Measurements from ENCODE around the gene ANKRD24. TPM values are rescaled to one million over a fixed set of nuclear protein-coding genes. Genes with fewer than 3 reads are reported as not detected.

Gene ANKRD24
- total RNA-seq, 1 donor from 2014 or later, result 0.15 TPM

- Mint-ChIP-seq H3K4me3 (peak overlapping the region; percentile 27), H3K4me1 (peaks cover 12% of the 10 kb centered on the region), H3K9me3 (peaks cover 11% of the 10 kb centered on the region), H3K27ac (no peak overlapping the region), H3K36me3 (peaks cover 2% of the 10 kb centered on the region), H3K27me3 (ENCODE audit: insufficient read depth, low read depth) (peaks cover 38% of the 10 kb centered on the region)
- TF ChIP-seq EZH2 (IDR thresholded peaks at IDR 0.05) (no peak), CTCF (IDR thresholded peaks at IDR 0.05) (no peak), EZH2phosphoT487 (IDR thresholded peaks at IDR 0.05) (no peak)
- peaks cover 71% of the 10 kb centered on the region for H3K27me3 ChIP-seq
- H3K4me3 ChIP-seq, result no peak overlapping the region
- no peak overlapping the region for H3K27ac ChIP-seq
- H3K4me1 ChIP-seq, result no peaks in the 10 kb centered on the region
- no peaks in the 10 kb centered on the region for H3K9me3 ChIP-seq (ENCODE audit: low read depth)
- peaks cover 14% of the 10 kb centered on the region for H3F3A ChIP-seq (ENCODE audit: low read depth)
- no peak overlapping the region for H3K4me2 ChIP-seq
- no peaks in the 10 kb centered on the region for H4K20me1 ChIP-seq (ENCODE audit: low read depth)
- no peak for DNase-seq (ENCODE audit: low spot score)
- no peak overlapping the region for H3K9ac ChIP-seq
- no peaks in the 10 kb centered on the region for H3K36me3 ChIP-seq
- no peak overlapping the region for H2AFZ ChIP-seq (replicated peaks)
- no peaks in the 10 kb centered on the region for H3K79me2 ChIP-seq (ENCODE audit: low read depth)
Observed at GRCh38 chr19:4196009-4196408, 13.5 kb downstream of the ANKRD24 start.

- peaks cover 43% of the 10 kb centered on the region for H3K27me3 Mint-ChIP-seq (ENCODE audit: insufficient read depth, low read depth)
- no peaks in the 10 kb centered on the region for H4K20me1 ChIP-seq (ENCODE audit: low read depth)
- peak overlapping the region; percentile 72 for H3K4me3 Mint-ChIP-seq
- H3K4me1 ChIP-seq, result no peaks in the 10 kb centered on the region
- H3F3A ChIP-seq (ENCODE audit: low read depth), result peaks cover 14% of the 10 kb centered on the region
- no peak for DNase-seq (ENCODE audit: low spot score)
- no peak overlapping the region for H2AFZ ChIP-seq (replicated peaks)
- no peak overlapping the region for H3K4me3 ChIP-seq
- no peaks in the 10 kb centered on the region for H3K79me2 ChIP-seq (ENCODE audit: low read depth)
- no peak overlapping the region for H3K4me2 ChIP-seq
- peaks cover 12% of the 10 kb centered on the region for H3K4me1 Mint-ChIP-seq
- no peaks in the 10 kb centered on the region for H3K36me3 ChIP-seq
- no peaks in the 10 kb centered on the region for H3K9me3 ChIP-seq (ENCODE audit: low read depth)
- no peak overlapping the region for H3K27ac Mint-ChIP-seq
- H3K9me3 Mint-ChIP-seq, result peaks cover 12% of the 10 kb centered on the region
- no peak overlapping the region for H3K9ac ChIP-seq
- H3K36me3 Mint-ChIP-seq, result peaks cover 2% of the 10 kb centered on the region
- H3K27me3 ChIP-seq, result peaks cover 77% of the 10 kb centered on the region
- H3K27ac ChIP-seq, result no peak overlapping the region
- TF ChIP-seq EZH2phosphoT487 (IDR thresholded peaks at IDR 0.05) (no peak), EZH2 (IDR thresholded peaks at IDR 0.05) (no peak), CTCF (IDR thresholded peaks at IDR 0.05) (no peak)
Observed at GRCh38 chr19:4196587-4197148, 14.2 kb downstream of the ANKRD24 start.

- H3F3A ChIP-seq (ENCODE audit: low read depth), result peaks cover 14% of the 10 kb centered on the region
- no peaks in the 10 kb centered on the region for H3K36me3 ChIP-seq
- no peak overlapping the region for H3K27ac Mint-ChIP-seq
Observed at GRCh38 chr19:4197228-4197624, 14.7 kb downstream of the ANKRD24 start.

More at GRCh38 chr19:4197228-4197624, 14.7 kb downstream of the ANKRD24 start:
- Histone ChIP-seq H3K9me3 (ENCODE audit: low read depth) (no peaks in the 10 kb centered on the region), H3K79me2 (ENCODE audit: low read depth) (no peaks in the 10 kb centered on the region), H3K4me2 (no peak overlapping the region), H4K20me1 (ENCODE audit: low read depth) (no peaks in the 10 kb centered on the region), H3K27ac (no peak overlapping the region), H3K27me3 (peaks cover 81% of the 10 kb centered on the region), H2AFZ (replicated peaks) (no peak overlapping the region), H3K4me3 (no peak overlapping the region), H3K4me1 (no peaks in the 10 kb centered on the region), H3K9ac (no peak overlapping the region)
- H3K36me3 Mint-ChIP-seq, result peaks cover 2% of the 10 kb centered on the region
- DNase-seq (ENCODE audit: low spot score), result no peak
- H3K4me3 Mint-ChIP-seq, result peak overlapping the region; percentile 72
- peaks cover 43% of the 10 kb centered on the region for H3K27me3 Mint-ChIP-seq (ENCODE audit: insufficient read depth, low read depth)
- TF ChIP-seq CTCF (IDR thresholded peaks at IDR 0.05) (no peak), EZH2 (IDR thresholded peaks at IDR 0.05) (no peak), EZH2phosphoT487 (IDR thresholded peaks at IDR 0.05) (no peak)
- peaks cover 12% of the 10 kb centered on the region for H3K4me1 Mint-ChIP-seq
- peaks cover 12% of the 10 kb centered on the region for H3K9me3 Mint-ChIP-seq

Measured in neural progenitor cell (in vitro differentiated cells).